ENCODE measurements around the gene VOPP1. TPM values are rescaled to one million over a fixed set of nuclear protein-coding genes. Genes with fewer than 3 reads are reported as not detected.

Gene VOPP1
- total RNA-seq, 1 experiment from 2014 or later = 30.3 TPM

DNA sequence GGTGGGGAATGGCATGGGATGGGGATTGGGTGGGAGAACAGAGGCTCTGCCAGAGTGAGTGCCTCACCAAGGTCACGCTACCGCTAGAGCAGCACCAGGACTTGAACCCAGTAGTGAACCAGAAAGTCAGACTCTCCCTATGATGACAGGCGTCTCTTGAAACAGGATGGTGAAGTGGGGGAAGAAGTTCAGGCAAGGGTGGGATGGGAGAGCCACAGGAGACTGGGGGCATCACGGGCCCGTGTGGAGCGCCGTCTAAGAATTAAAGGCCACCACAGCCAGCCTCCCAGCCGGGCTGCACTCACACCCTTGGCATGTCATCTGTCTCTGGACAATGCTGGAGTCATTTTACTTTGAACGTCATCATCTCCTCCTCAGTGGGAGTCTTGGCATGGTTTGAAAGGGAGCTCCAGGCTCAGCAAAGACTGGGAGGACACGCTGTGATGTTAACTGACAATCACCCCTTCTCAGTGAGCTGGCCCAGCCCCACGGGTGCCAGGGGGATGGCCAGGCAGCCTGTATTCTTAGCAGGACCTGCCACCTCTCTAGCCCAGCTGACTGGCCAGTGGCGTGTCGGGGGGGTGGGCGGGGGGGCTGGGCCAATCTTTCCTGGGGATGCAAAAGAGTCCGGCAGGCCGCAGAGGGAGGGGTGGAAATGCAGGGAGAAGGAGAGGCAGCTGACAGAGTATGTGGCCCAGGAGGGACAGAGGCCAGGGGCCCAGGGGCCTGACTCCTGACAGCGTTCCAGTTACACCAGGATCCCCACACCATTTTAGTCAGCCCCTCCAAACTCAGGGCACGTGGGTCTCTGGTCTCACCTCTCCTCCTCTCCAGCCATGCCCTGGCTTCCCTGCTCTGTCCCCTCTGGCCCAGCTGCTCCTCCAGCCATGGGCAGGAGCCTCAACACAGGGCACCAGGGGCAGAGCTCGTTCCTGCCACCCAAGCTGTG is 96.2 kb downstream of the VOPP1 start (continued):
- TF ChIP-seq, protein P1, sequence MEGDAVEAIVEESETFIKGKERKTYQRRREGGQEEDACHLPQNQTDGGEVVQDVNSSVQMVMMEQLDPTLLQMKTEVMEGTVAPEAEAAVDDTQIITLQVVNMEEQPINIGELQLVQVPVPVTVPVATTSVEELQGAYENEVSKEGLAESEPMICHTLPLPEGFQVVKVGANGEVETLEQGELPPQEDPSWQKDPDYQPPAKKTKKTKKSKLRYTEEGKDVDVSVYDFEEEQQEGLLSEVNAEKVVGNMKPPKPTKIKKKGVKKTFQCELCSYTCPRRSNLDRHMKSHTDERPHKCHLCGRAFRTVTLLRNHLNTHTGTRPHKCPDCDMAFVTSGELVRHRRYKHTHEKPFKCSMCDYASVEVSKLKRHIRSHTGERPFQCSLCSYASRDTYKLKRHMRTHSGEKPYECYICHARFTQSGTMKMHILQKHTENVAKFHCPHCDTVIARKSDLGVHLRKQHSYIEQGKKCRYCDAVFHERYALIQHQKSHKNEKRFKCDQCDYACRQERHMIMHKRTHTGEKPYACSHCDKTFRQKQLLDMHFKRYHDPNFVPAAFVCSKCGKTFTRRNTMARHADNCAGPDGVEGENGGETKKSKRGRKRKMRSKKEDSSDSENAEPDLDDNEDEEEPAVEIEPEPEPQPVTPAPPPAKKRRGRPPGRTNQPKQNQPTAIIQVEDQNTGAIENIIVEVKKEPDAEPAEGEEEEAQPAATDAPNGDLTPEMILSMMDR (IDR thresholded peaks at IDR 0.05 in 2 of 3, conservative IDR thresholded peaks at IDR 0.05 in 1 of 3; ENCODE audit: borderline replicate concordance in 1 of 3, insufficient read depth in 1 of 3, low read depth in 2 of 3, low read length in 2 of 3) = no peak
- no peak for TF ChIP-seq FOSL1 (IDR thresholded peaks at IDR 0.05; ENCODE audit: low read depth)
- TF ChIP-seq POLR2AphosphoS5 (IDR thresholded peaks at IDR 0.05; ENCODE audit: low read depth, low read length) = no peak
- TF ChIP-seq CEBPB (IDR thresholded peaks at IDR 0.05; ENCODE audit: low read depth) = no peak
- TF ChIP-seq POLR2A (IDR thresholded peaks at IDR 0.05; ENCODE audit: borderline replicate concordance, extremely low read depth, insufficient read depth, insufficient read length) = no peak
- TF ChIP-seq, protein P2, sequence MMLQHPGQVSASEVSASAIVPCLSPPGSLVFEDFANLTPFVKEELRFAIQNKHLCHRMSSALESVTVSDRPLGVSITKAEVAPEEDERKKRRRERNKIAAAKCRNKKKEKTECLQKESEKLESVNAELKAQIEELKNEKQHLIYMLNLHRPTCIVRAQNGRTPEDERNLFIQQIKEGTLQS (IDR thresholded peaks at IDR 0.05) = no peak
- no peak for TF ChIP-seq RAD21 (IDR thresholded peaks at IDR 0.05; ENCODE audit: low read depth)
- no peak for TF ChIP-seq ELF1 (IDR thresholded peaks at IDR 0.05; ENCODE audit: borderline replicate concordance, low read depth)

DNA sequence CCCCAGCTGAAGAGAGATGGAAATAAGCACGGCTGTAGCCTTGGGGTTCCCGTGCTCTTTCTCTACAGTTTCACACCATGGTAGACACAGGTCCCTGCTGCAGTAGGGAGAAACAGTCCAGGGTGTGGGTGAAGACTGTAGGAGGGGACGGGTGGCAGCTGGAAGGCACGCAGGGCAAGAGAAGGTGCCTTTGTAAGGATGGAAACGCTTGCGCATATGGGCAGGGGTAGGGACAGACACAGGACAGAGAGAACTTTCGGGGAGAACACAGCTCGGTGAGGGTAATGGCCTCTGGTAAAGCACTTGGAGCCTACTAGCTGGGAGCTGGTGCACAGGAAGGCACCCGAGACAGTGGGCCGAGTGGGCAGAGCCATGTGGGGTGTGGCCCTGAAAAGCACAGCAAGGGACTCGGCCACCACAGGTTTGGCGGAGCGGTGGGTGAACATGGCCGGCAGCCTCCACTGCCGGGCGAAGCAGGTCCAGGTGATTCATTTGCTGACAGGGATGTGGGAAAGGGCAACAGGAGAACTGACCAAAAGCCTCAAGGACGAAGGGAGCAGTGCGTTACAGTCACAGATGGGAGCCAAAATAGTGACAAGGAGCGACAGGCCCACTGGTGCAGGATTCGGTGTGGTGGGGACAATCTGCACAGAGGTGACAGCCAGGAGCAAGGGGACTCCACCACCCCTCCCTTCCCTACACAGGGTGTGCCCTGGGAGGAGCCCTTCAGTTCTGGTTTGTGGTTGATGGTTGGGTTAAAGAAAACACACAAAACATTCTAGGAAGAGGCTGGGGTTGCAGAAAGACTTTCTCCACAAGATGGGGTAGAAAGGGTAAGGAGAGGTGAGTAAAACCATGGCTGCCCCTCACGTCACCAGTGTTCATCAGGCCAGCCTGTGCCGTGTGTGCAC is 97.1 kb downstream of the VOPP1 start:
- ChIA-PET RAD21 (ENCODE audit: low non-redundant PET in 1 of 2, low total read pairs in 2 of 2, uncharacterized antibody in 2 of 2, unreplicated experiment in 2 of 2) (no interaction called here), CTCF (no interaction called here), POLR2A (no interaction called here)
- Histone ChIP-seq H3K79me2 (ENCODE audit: insufficient read depth, low read length) (no peaks in the 10 kb centered on the region), H3K4me1 (ENCODE audit: control insufficient read depth in 1 of 2, insufficient read depth in 2 of 2, low read length in 2 of 2) (no peaks in the 10 kb centered on the region), H3K4me3 (replicated peaks in 1 of 2; ENCODE audit: low read depth in 1 of 2, low read length in 2 of 2) (no peak overlapping the region), H3K9me2 (ENCODE audit: insufficient read depth) (no peaks in the 10 kb centered on the region), H3K27ac (ENCODE audit: low read depth, low read length) (no peak overlapping the region), H3K36me3 (ENCODE audit: control insufficient read depth in 1 of 2, insufficient read depth in 2 of 2, low read length in 2 of 2) (no peaks in the 10 kb centered on the region), H3K4me2 (ENCODE audit: low read length) (no peak overlapping the region), H2AFZ (ENCODE audit: low read depth, low read length, poor library complexity, severe bottlenecking) (no peak overlapping the region), H3K9me3 (ENCODE audit: control insufficient read depth in 1 of 2, insufficient read depth in 1 of 2, low read depth in 1 of 2, low read length in 2 of 2) (no peaks in the 10 kb centered on the region), H3K27me3 (ENCODE audit: insufficient read depth, low read length) (no peaks in the 10 kb centered on the region), H4K20me1 (ENCODE audit: insufficient read depth) (no peaks in the 10 kb centered on the region), H3K9ac (ENCODE audit: low read length) (no peak overlapping the region)
- intact Hi-C loops (cut with micrococcal nuclease) = no loop called here
- DNase-seq (ENCODE audit: low read depth, low spot score) = no peak
- BruUV-seq (replicated peaks) = no TSS peak
- ATAC-seq = no peak
- no peak for TF ChIP-seq EZH2 (IDR thresholded peaks at IDR 0.05)
- no peak for TF ChIP-seq CBX3 (IDR thresholded peaks at IDR 0.05; ENCODE audit: low read depth)
- TF ChIP-seq, protein P1 (IDR thresholded peaks at IDR 0.05 in 2 of 3, conservative IDR thresholded peaks at IDR 0.05 in 1 of 3; ENCODE audit: borderline replicate concordance in 1 of 3, insufficient read depth in 1 of 3, low read depth in 2 of 3, low read length in 2 of 3) = no peak
- TF ChIP-seq SIN3A (IDR thresholded peaks at IDR 0.05; ENCODE audit: low read depth) = no peak
- no peak for TF ChIP-seq TCF7L2 (IDR thresholded peaks at IDR 0.05; ENCODE audit: borderline replicate concordance, extremely low read depth, insufficient read depth, insufficient read length)
- TF ChIP-seq, protein P3, sequence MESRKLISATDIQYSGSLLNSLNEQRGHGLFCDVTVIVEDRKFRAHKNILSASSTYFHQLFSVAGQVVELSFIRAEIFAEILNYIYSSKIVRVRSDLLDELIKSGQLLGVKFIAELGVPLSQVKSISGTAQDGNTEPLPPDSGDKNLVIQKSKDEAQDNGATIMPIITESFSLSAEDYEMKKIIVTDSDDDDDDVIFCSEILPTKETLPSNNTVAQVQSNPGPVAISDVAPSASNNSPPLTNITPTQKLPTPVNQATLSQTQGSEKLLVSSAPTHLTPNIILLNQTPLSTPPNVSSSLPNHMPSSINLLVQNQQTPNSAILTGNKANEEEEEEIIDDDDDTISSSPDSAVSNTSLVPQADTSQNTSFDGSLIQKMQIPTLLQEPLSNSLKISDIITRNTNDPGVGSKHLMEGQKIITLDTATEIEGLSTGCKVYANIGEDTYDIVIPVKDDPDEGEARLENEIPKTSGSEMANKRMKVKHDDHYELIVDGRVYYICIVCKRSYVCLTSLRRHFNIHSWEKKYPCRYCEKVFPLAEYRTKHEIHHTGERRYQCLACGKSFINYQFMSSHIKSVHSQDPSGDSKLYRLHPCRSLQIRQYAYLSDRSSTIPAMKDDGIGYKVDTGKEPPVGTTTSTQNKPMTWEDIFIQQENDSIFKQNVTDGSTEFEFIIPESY (IDR thresholded peaks at IDR 0.05; ENCODE audit: extremely low read depth, insufficient replicate concordance, low read length) = no peak
- TF ChIP-seq EZH2phosphoT487 (IDR thresholded peaks at IDR 0.05; ENCODE audit: borderline replicate concordance) = no peak
- no peak for TF ChIP-seq ELF1 (IDR thresholded peaks at IDR 0.05; ENCODE audit: borderline replicate concordance, low read depth)
- no peak for TF ChIP-seq ZNF274 (IDR thresholded peaks at IDR 0.05; ENCODE audit: low read depth, low read length)

All from HCT116 (cell line).